Muscle of back (tissue), 11 donors: ENCODE results near the gene PGLYRP3. TPM values are rescaled to one million over a fixed set of nuclear protein-coding genes. Genes with fewer than 3 reads are reported as not detected.
A peak's percentile ranks its signal among the peaks of the same experiment; 100 is the strongest.

ENCODE experiments used
- DNase-seq, 3 donors: peaks; one replicate each; pipeline versions ENCODE4 v3.0.0 to v3.0.0-alpha.2; 2013
- polyA plus RNA-seq, 10 donors: library from polyadenylated mRNA; unstranded; fragments of 120-200 nt; gene quantifications; one replicate each; pipeline ENCODE4 v1.2.1, GENCODE V29; 2013; ENCODE audit not compliant: insufficient read length in 10 of 10

PGLYRP3 gene
- polyA plus RNA-seq, 10 donors, result 0.25 to 0.26 TPM; not detected in 8

- no peak for DNase-seq
Measured at GRCh38 chr1:153313288-153313687, 536 bp upstream of the PGLYRP3 start.

- no peak for DNase-seq
Measured at GRCh38 chr1:153310526-153310925, 2.2 kb downstream of the PGLYRP3 start.

GRCh38 chr1:153309441-153309840 lies 3.3 kb downstream of the PGLYRP3 start:
- DNase-seq, result no peak

GRCh38 chr1:153308540-153308939 lies 4.2 kb downstream of the PGLYRP3 start:
- no peak for DNase-seq

GRCh38 chr1:153307221-153307600 lies 5.5 kb downstream of the PGLYRP3 start:
- no peak for DNase-seq

DNA sequence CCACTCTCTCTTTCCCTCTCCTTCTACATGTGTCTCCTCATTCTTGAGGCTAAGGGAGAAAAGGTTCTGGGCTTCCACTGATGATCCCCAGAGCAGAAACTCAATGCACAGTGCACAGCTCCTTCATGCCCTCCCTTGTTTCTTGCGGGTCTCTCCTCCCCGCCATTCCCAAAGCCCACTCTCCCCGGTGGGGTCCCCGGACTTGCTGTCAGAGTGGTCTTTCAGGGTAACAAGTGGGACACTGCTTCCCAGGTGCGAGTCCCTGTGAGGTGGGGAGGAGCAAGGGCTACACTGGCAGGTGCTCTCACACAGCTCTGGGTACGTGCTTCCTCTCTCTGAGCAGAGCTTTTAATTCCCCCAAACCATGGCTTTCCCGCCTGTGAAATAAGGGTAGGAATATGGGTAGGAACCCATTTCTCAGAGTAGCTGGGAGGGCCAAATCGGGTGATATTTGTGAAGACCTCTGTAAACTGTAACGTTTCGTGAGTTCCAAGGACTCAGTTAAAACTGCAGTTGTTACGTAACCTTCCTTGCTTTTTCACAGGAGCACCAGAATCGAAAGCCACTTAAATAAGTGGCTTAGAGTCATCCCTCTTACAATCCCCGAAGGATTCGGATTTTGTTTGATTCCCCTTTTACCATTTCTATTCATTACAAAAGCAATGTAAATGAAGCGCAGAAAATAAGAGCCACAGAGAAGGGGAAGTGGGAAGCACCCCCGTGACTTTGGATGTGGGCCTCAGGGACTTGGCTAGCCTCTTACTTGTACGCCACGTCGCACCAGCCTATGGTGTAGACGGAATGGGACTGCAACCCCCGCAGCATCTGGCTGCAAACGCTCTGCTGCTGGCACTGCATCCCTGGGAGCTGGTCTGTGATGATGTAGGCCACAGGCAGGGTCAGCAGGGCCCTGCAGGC lies 6.2 kb downstream of the PGLYRP3 start:
- DNase-seq, result peak in 1 of 3 donors; percentile 7

- no peak for DNase-seq
Measured at GRCh38 chr1:153305682-153306081, 7.1 kb downstream of the PGLYRP3 start.

DNA sequence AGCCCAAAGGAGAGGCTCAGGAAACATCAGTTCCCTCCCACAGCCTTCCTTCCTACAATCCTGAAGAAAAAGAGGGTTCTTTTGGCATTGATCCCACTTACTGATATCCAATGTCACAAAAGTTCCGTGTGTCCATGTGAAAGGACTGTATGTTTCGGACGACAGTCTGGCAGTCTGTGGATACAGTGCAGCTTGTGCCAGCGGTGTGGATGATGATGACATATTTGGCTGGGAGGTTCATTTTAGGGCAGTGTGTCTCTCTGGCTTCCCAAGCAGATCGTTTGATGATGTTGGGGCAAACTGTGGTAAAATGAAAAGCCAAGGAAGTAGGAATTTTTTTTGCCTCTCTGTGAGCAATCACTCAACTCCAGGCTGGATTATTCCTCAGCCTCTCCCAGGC lies 10.4 kb downstream of the PGLYRP3 start:
- no peak for DNase-seq

DNA sequence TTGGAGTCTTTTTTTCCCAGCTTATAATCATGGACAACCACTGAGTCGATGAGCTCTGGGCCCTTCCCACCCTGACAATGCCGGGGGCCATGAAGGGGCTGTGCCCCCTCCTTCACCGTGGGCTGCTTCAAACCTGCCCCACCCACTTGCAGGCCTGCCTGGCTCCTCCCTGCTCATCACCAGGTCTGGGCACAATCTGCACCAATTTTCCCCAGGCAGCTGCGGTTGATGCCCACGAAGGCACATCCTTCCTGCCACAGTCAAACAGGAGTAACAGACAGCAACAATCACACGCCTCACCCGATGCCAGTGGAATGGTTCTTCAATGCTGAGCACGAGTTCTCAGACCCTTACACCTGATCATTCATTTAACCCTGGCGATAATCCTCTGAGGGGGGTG lies 18.9 kb downstream of the PGLYRP3 start:
- DNase-seq, result no peak

GRCh38 chr1:153293480-153293775 lies 19.3 kb downstream of the PGLYRP3 start:
- DNase-seq, result no peak

GRCh38 chr1:153292740-153293479 lies 19.8 kb downstream of the PGLYRP3 start:
- DNase-seq, result no peak

- no peak for DNase-seq
Measured at GRCh38 chr1:153292185-153292584, 20.6 kb downstream of the PGLYRP3 start.

DNA sequence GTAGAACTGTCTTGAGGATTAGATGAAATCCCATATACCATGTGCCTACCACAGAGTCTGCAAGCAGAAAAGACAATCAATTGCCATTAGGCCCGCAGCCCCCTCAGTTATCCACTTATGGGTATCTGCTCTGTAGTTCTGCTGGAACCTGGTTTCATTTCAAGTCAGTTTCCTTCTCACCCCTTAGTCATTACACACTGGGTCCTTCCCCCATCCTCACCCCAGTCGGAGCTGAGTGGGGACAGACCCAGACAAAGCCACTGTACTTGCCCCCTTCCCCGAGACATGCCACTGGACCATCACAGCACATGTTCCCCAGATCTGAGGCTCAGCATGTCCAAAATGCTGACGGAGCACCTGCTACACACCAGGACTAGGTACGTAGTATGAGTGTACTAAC lies 21.2 kb downstream of the PGLYRP3 start:
- DNase-seq, result no peak

DNA sequence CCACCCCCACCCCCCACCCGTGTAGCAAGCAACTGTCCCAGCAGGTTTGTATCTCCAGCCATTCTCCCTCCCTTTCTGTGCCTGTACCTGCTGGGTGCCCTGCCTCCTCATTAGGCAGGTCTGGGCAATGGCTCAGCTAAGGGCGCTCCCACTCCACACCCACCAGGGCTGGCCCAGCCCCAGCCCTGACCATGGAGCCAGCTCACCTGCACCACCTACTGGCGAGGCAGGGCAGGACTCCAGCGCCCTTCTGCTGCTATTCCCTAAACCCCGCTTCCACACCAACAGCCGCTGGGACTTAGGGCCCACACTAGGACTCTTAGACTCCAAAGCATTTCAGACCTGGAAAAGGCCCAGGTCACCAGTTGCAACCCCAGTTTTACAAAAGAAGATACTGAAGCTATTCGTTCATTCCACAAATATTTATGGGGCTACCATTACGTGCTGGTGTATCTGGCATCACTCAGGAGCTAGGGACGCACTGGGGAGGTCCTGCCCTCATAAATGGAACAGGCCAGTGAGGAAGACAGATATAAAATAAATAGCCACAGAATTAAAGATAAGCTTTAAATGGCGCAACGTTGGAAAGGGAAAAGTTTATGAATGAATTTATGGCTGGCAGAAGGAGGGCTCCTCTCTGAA lies 24.0 kb downstream of the PGLYRP3 start:
- no peak for DNase-seq

DNA sequence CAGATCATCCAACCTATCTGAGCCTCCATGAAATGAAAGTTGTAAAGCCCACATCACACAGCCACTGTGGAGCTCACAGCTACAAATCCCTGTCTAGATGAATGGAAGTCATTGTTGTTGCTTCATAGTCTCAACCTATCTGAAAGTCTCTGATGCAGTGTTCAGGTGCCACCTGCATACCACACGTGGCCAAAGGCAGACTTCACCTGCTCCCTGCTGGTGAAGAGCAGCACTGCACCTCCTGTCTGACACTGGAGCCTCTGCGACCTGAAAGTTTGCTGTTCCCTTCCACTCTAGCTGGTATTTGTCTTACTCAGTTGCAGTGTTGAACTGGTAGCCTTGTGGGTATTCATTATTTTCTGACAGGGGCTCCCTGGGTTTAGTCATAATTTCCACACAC lies 34.9 kb downstream of the PGLYRP3 start:
- no peak for DNase-seq

DNA sequence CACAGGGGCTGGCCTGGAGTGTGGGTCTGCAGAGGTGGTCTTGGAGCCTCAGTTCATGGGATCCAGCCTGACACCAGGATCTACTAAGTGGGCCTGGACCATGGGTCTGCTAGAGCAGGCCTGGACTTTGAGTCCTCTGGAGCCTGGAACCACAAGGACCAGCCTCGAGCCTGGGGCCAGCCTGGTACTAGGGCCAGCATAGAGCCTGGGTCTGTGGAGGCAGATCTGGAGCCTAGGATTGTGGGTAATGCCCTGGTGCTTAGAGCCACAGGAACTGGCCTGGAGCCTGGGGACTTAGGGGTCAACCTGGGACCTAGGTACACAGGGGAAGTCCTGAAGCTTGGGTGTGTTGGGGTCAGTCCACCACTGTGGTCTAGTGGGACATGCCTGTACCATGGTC lies 40.6 kb downstream of the PGLYRP3 start:
- DNase-seq, result no peak

DNA sequence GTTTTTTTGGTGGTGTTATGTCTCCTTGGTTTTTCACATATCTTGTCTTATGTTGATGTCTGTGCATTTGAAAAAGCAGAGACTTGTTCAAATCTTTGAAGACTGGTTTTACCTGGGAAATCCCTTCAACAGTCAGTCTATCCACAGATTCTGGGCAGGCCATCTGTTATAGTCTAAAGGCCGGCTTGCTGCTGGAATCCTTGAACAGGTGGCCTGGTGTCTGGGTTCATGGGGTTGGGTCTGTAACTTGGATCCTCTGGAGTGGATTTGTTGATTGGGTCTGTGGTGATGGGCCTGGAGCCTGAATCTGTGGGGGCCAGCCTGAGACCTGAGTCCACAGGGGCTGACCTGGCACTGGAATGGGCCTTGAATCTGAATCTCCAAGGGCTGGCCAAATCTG lies 41.0 kb downstream of the PGLYRP3 start:
- no peak for DNase-seq

DNA sequence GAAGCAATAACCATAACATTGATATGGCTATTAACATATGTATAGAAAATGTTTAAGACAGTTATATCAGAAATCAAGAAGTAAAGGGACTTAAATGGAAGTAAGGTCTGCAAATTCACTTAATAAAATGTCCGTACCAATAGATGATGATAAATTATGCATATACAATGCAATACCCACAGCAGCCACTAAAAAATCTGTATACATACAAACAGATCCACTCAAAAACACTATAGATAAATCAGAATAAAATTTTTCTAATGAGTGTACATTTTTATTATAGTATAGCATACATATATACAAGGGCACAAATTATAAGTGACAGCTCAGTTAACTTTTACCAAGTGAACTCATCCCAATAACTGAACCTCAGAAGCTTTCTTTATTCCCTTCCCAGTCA lies 47.3 kb downstream of the PGLYRP3 start:
- DNase-seq, result no peak

DNA sequence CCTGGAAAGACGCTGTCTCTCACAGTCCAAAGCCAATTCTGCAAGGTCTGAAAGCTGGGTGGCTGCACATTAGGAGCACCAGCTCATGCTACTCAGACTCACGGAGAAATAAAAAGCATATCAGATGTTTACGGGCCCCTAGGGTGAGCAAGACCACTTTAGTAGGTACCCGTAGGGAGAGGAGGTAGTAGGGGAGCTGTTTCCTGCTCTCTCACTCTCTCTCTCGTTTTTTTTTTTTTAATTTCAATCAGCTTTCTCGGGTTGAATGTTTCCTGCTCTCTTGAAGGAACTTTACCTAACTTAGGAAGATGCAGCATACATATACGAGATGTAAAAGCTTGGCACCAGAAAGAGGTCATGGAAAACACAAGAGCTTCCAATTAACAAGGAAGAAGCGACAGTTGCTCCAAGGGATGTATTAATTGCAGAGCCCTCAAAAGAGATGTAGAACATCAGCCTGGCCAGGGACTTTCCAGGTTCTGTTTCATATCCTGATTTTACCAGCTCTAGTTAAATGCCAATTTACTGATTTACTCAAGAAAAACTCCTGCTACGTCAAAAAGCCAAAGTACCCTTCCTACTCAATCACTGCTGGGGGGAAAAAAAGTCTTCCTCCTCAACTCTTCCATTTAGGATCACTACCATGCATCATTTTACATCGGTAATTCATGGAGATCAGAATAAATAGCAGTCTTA lies 50.1 kb downstream of the PGLYRP3 start:
- no peak for DNase-seq

GRCh38 chr1:153262070-153262366 lies 50.7 kb downstream of the PGLYRP3 start:
- no peak for DNase-seq

GRCh38 chr1:153261281-153262069 lies 51.3 kb downstream of the PGLYRP3 start:
- DNase-seq, result peak in 2 of 3 donors; percentile 12 to 70
